A549 treated with RU486 at 1 μM for 4 hours (cell line): ENCODE results near the gene POLR1D. TPM values are rescaled to one million over a fixed set of nuclear protein-coding genes. Genes with fewer than 3 reads are reported as not detected.

ENCODE experiments used
- total RNA-seq: library from RNA; stranded (reverse); fragments of 200-300 nt; extraction: Qiagen RNA extraction; gene quantifications from 5 replicates; pipeline ENCODE4 v1.2.3, GENCODE V29; 2022; ENCODE audit warnings: low read depth

Gene POLR1D
- 148 to 192 TPM (median 173 TPM) in 5 replicates for total RNA-seq

GRCh38 chr13:27621366-27622101, at the start of gene POLR1D:
TSS of gene POLR1D (plus strand) at chr13:27621892. CDS start at chr13:27621984, 92 bp downstream.

GRCh38 chr13:27620377-27621115, 1.1 kb upstream of the POLR1D start, which contains the start of gene LNX2:
TSS of gene LNX2 (minus strand) at chr13:27620529. CDS start at chr13:27581703, 38,826 bp downstream.

Other genes starting within 250 kb of the POLR1D start
- gene GTF3A, start 197.3 kb upstream of the POLR1D start, total RNA-seq: 93.3 to 103 TPM (median 100 TPM) in 5 replicates
- 18.1 to 26.9 TPM (median 20.2 TPM) in 5 replicates for gene MTIF3, start 171.3 kb upstream of the POLR1D start, total RNA-seq
- 1.9 to 3.7 TPM (median 3.5 TPM) in 5 replicates for gene LNX2, start 1.4 kb upstream of the POLR1D start, total RNA-seq
- gene GSX1, start 170.6 kb downstream of the POLR1D start, total RNA-seq: not detected in 5 replicates